Measurements from ENCODE around the gene EEF2. TPM values are rescaled to one million over a fixed set of nuclear protein-coding genes. Genes with fewer than 3 reads are reported as not detected.

Gene EEF2
- total RNA-seq, 2 experiments from 2014 or later = 2,756 to 2,866 TPM

GRCh38 chr19:4010808-4011110, 25.5 kb upstream of the EEF2 start:
- TF ChIP-seq, protein P1, sequence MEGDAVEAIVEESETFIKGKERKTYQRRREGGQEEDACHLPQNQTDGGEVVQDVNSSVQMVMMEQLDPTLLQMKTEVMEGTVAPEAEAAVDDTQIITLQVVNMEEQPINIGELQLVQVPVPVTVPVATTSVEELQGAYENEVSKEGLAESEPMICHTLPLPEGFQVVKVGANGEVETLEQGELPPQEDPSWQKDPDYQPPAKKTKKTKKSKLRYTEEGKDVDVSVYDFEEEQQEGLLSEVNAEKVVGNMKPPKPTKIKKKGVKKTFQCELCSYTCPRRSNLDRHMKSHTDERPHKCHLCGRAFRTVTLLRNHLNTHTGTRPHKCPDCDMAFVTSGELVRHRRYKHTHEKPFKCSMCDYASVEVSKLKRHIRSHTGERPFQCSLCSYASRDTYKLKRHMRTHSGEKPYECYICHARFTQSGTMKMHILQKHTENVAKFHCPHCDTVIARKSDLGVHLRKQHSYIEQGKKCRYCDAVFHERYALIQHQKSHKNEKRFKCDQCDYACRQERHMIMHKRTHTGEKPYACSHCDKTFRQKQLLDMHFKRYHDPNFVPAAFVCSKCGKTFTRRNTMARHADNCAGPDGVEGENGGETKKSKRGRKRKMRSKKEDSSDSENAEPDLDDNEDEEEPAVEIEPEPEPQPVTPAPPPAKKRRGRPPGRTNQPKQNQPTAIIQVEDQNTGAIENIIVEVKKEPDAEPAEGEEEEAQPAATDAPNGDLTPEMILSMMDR (IDR thresholded peaks at IDR 0.05) = no peak
- POLR2A ChIA-PET = no interaction called here
- H3K27me3 Mint-ChIP-seq = no peaks in the 10 kb centered on the region
- Histone ChIP-seq H3K4me3 (ENCODE audit: low read length) (no peak overlapping the region), H3K27me3 (ENCODE audit: control insufficient read depth in 1 of 2, insufficient read depth in 2 of 2, low read length in 2 of 2) (no peaks in the 10 kb centered on the region), H3K4me1 (ENCODE audit: insufficient read depth, low read length) (peaks cover 76% of the 10 kb centered on the region), H3K27ac (ENCODE audit: low read depth in 1 of 2, low read length in 2 of 2) (no peak overlapping the region), H3K36me3 (ENCODE audit: insufficient read depth, low read length) (peaks cover 48% of the 10 kb centered on the region), H3K9me3 (ENCODE audit: control insufficient read depth in 1 of 2, insufficient read depth in 1 of 2, low read length in 2 of 2) (no peaks in the 10 kb centered on the region)
- H3K4me3 Mint-ChIP-seq = no peak overlapping the region
- no peak overlapping the region for H3K27ac Mint-ChIP-seq
- CTCF ChIA-PET = no interaction called here
- DNase-seq = no peak
- intact Hi-C loops (cut with DNase I, micrococcal nuclease) = no loop called here
- H3K9me3 Mint-ChIP-seq = no peaks in the 10 kb centered on the region
- H3K4me1 Mint-ChIP-seq (ENCODE audit: low read depth) = peaks cover 25% of the 10 kb centered on the region
- peaks cover 26% of the 10 kb centered on the region for H3K36me3 Mint-ChIP-seq (ENCODE audit: low read depth)
- ATAC-seq (ENCODE audit: poor library complexity) = no peak

- Mint-ChIP-seq H3K4me1 (ENCODE audit: low read depth) (peaks cover 25% of the 10 kb centered on the region), H3K9me3 (no peaks in the 10 kb centered on the region), H3K27me3 (no peaks in the 10 kb centered on the region), H3K27ac (peak overlapping the region; percentile 80), H3K36me3 (ENCODE audit: low read depth) (peaks cover 25% of the 10 kb centered on the region), H3K4me3 (peak overlapping the region; percentile 88)
- Histone ChIP-seq H3K4me3 (ENCODE audit: low read length) (no peak overlapping the region), H3K4me1 (ENCODE audit: insufficient read depth, low read length) (peaks cover 71% of the 10 kb centered on the region), H3K36me3 (ENCODE audit: insufficient read depth, low read length) (peaks cover 43% of the 10 kb centered on the region), H3K27me3 (ENCODE audit: control insufficient read depth in 1 of 2, insufficient read depth in 2 of 2, low read length in 2 of 2) (no peaks in the 10 kb centered on the region), H3K9me3 (ENCODE audit: control insufficient read depth in 1 of 2, insufficient read depth in 1 of 2, low read length in 2 of 2) (no peaks in the 10 kb centered on the region), H3K27ac (ENCODE audit: low read depth in 1 of 2, low read length in 2 of 2) (no peak overlapping the region)
- TF ChIP-seq, protein P1 (IDR thresholded peaks at IDR 0.05) = no peak
- peak in 1 of 14 experiments; percentile 31 for DNase-seq
- ChIA-PET POLR2A (no interaction called here), CTCF (no interaction called here)
- no peak for ATAC-seq (ENCODE audit: poor library complexity)
- intact Hi-C loops (cut with DNase I, micrococcal nuclease) = loop anchor here (5.0 kb wide), 4 partner anchors 57 to 392 kb away; partner anchors contain the start of genes ANKRD24 (in 1 of the 2), CHAF1A (in 1 of the 2), MAP2K2 (in 1 of the 2) and SH3GL1 (in 1 of the 2)
Observed at GRCh38 chr19:4009990-4010807, 24.9 kb upstream of the EEF2 start.

- Histone ChIP-seq H3K36me3 (ENCODE audit: insufficient read depth, low read length) (peaks cover 23% of the 10 kb centered on the region), H3K27ac (ENCODE audit: low read depth in 1 of 2, low read length in 2 of 2) (no peak overlapping the region), H3K27me3 (ENCODE audit: control insufficient read depth in 1 of 2, insufficient read depth in 2 of 2, low read length in 2 of 2) (no peaks in the 10 kb centered on the region), H3K4me3 (ENCODE audit: low read length) (peak overlapping the region; percentile 85), H3K4me1 (ENCODE audit: insufficient read depth, low read length) (peaks cover 50% of the 10 kb centered on the region), H3K9me3 (ENCODE audit: control insufficient read depth in 1 of 2, insufficient read depth in 1 of 2, low read length in 2 of 2) (no peaks in the 10 kb centered on the region)
- intact Hi-C loops (cut with DNase I, micrococcal nuclease) = loop anchor here (1.0 to 5.0 kb wide), 8 partner anchors 18 to 394 kb away; partner anchors contain the start of genes ZBTB7A (in 2 of the 2), ANKRD24 (in 1 of the 2), CHAF1A (in 1 of the 2) and MAP2K2 (in 1 of the 2)
- TF ChIP-seq, protein P1 (IDR thresholded peaks at IDR 0.05) = no peak
- CTCF ChIA-PET = interaction anchor here (1.2 to 3.0 kb wide), 5 partner anchors 17 to 362 kb away, joined by 3 to 32 read pairs (median 9); partner anchors contain the start of gene EEF2
- H3K4me3 Mint-ChIP-seq = peak overlapping the region; percentile 89
- POLR2A ChIA-PET = interaction anchor here (0.9 to 3.1 kb wide), 11 partner anchors 17 to 320 kb away, joined by 3 to 39 read pairs (median 6); partner anchors contain the start of genes EEF2 and MRPL54
- peak in 4 of 14 experiments; percentile 9 to 60 (median 34) for DNase-seq
- H3K4me1 Mint-ChIP-seq (ENCODE audit: low read depth) = peaks cover 22% of the 10 kb centered on the region
- H3K27ac Mint-ChIP-seq = peak overlapping the region; percentile 80
- H3K36me3 Mint-ChIP-seq (ENCODE audit: low read depth) = peaks cover 8% of the 10 kb centered on the region
- no peaks in the 10 kb centered on the region for H3K9me3 Mint-ChIP-seq
- no peaks in the 10 kb centered on the region for H3K27me3 Mint-ChIP-seq
- no peak for ATAC-seq (ENCODE audit: poor library complexity)
Observed at GRCh38 chr19:4007836-4008539, 22.7 kb upstream of the EEF2 start.

Measured in CD4-positive, alpha-beta T cell (primary cell).